AG04449 (cell line): Measurements from ENCODE around the gene LRRN1.

Source experiments
- CTCF ChIA-PET: fragments of 350-600 bp; formaldehyde crosslinking; extraction: SDS; loops from one replicate; lab custom pipeline; 2021; ENCODE audit warnings: antibody characterized with exemption; lab: Yijun Ruan, JAX
- POLR2A ChIA-PET: fragments of 400-600, 350-600 bp; formaldehyde crosslinking; extraction: SDS; loops from one replicate; lab custom pipeline; 2020; ENCODE audit warnings: antibody characterized with exemption, inconsistent platforms; lab: Yijun Ruan, JAX
- DNase-seq: peaks from one replicate; pipeline ENCODE4 v3.0.0-alpha.2; 2010; ENCODE audit warnings: low read depth, low spot score
- H3K4me3 ChIP-seq: 2 replicates; pipeline ENCODE4 v1.5.1; 2011; ENCODE audit warnings: low read depth, mild to moderate bottlenecking, control low read depth, low read length
- CTCF ChIP-seq: IDR thresholded peaks from one replicate; pipeline ENCODE4 v1.5.1; 2011; ENCODE audit warnings: mild to moderate bottlenecking, moderate library complexity, low read length, control low read depth, inconsistent platforms; ENCODE audit not compliant: insufficient read depth; ENCODE audit errors: missing control alignments

Gene LRRN1

DNA sequence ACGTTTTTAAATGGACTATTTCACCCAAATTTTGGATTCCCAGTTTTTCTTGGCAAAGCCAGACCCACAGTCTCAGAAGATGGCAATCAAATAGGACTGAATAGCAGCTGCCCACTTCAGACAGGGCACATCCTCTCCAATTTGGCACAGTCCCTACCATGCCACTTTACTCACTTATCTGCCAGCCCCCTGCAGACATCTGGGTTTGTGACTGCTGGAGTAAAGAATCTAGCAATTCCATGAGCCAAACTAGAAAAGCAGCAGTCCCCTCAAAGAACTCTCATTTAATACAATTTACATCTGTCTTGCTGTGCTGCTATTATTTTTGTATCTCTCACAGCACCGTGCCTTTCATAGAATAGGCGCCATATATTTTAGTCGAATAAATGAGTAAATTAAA is 16.0 kb upstream of the LRRN1 start:
- DNase-seq, result no peak
- no peak overlapping the region for H3K4me3 ChIP-seq
- ChIA-PET POLR2A (no interaction called here), CTCF (no interaction called here)
- no peak for TF ChIP-seq CTCF

GRCh38 chr3:3783696-3784095 is 15.5 kb upstream of the LRRN1 start:
- ChIA-PET CTCF (no interaction called here), POLR2A (no interaction called here)
- no peak for TF ChIP-seq CTCF
- no peak overlapping the region for H3K4me3 ChIP-seq
- no peak for DNase-seq

DNA sequence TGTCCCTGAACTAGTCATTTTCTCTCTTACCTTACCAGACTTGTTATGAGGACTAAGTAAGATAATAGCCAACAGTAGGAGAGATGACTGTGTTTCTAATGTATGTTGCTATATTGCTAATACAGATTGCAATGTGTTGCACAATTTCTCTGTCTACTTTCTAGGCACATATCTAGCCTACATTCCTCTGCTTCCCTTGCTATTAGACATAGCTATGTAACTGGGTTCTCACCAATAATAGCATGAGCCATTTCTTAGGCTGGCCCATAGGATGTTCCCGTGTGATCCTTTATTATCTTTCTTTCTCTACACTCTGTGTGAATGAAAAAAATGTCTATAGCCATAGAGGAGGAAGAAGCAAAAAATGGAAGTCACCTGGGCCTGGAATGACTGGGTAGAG is 6.8 kb upstream of the LRRN1 start:
- no peak for TF ChIP-seq CTCF
- ChIA-PET CTCF (no interaction called here), POLR2A (no interaction called here)
- no peak overlapping the region for H3K4me3 ChIP-seq
- DNase-seq, result no peak

GRCh38 chr3:3798631-3799113 is 559 bp upstream of the LRRN1 start:
- H3K4me3 ChIP-seq, result no peak overlapping the region

DNA sequence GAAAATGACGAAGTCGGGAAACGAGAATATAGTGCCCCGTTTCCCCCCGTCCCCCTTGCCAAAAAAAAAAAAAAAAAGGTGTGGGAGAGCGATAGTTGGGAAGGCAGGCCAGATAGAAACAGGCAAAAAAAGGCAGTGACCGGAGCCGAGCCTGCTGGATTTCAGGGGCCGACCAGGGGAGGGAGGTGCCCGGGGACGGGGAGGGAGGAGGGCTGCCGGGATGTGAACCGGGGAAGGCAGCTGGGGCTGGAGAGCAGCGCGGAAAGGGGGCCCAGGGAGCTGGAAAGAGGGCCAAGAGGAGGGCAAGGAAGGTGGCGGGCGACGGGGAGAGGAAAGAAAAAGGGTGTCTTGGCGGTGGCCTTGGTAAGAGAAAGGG is 837 bp downstream of the LRRN1 start:
- no peak overlapping the region for H3K4me3 ChIP-seq
- TF ChIP-seq CTCF, result no peak
- ChIA-PET POLR2A (no interaction called here), CTCF (no interaction called here)
- DNase-seq, result no peak

More at GRCh38 chr3:3798631-3799113, 559 bp upstream of the LRRN1 start:
- ChIA-PET POLR2A (no interaction called here), CTCF (no interaction called here)
- no peak for TF ChIP-seq CTCF
- DNase-seq, result no peak

GRCh38 chr3:3800685-3801493 is 1.7 kb downstream of the LRRN1 start:
- ChIA-PET POLR2A (no interaction called here), CTCF (no interaction called here)
- DNase-seq, result no peak
- no peak overlapping the region for H3K4me3 ChIP-seq
- no peak for TF ChIP-seq CTCF
